Mammary epithelial cell (primary cell): ENCODE measurements around the gene ZNF398.

Source experiments
- EZH2 ChIP-seq: IDR thresholded peaks from 2 replicates; pipeline ENCODE4 v1.6.1; 2012; ENCODE audit warnings: low read length, inconsistent platforms, borderline replicate concordance
- TF ChIP-seq, protein P1 (sequence below), 2 donors: IDR thresholded peaks in 1 of 2; conservative IDR thresholded peaks in 1 of 2; 2 replicates each; pipeline ENCODE4 v1.5.1; 2011 to 2012; ENCODE audit warnings: inconsistent platforms in 2 of 2, low read length in 2 of 2, mild to moderate bottlenecking in 2 of 2, control low read depth in 1 of 2, low read depth in 1 of 2; ENCODE audit not compliant: insufficient read depth in 1 of 2; ENCODE audit errors: extremely low read depth in 1 of 2

DNA sequence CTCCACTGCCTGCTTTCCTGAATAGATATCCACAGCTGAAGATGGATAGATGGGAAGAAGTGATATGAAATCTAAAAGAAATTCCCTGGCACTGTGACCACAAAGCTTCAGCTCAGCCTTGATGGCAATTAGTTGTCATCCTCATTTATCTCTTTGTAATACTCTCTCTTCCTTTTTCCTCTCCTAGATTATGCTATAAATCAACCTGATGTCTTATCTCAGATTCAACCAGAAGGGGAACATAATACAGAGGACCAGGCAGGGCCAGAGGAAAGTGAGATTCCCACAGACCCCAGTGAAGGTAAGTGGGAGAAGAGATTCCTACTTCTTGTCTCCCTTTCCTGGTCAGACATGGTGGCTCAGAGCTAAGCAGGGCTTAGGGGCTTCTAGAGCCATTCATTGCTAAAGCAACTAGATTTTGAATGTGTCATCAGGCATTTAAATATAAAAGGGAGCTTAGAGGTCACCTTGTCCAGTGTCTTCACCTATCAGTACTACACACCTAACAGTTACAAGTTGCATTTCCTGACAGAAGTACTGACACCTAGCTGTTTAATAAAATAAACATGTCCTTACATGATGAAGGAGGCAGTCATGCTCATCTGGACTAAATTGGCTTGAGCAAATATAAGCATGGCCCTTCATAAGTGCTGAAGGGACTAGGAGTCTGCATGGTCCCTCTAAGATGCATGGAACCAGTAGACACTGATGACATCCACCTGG lies 19.5 kb downstream of the ZNF398 start:
- TF ChIP-seq, protein P1, sequence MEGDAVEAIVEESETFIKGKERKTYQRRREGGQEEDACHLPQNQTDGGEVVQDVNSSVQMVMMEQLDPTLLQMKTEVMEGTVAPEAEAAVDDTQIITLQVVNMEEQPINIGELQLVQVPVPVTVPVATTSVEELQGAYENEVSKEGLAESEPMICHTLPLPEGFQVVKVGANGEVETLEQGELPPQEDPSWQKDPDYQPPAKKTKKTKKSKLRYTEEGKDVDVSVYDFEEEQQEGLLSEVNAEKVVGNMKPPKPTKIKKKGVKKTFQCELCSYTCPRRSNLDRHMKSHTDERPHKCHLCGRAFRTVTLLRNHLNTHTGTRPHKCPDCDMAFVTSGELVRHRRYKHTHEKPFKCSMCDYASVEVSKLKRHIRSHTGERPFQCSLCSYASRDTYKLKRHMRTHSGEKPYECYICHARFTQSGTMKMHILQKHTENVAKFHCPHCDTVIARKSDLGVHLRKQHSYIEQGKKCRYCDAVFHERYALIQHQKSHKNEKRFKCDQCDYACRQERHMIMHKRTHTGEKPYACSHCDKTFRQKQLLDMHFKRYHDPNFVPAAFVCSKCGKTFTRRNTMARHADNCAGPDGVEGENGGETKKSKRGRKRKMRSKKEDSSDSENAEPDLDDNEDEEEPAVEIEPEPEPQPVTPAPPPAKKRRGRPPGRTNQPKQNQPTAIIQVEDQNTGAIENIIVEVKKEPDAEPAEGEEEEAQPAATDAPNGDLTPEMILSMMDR (conservative IDR thresholded peaks at IDR 0.05 in 1 of 2, IDR thresholded peaks at IDR 0.05 in 1 of 2; ENCODE audit: extremely low read depth in 1 of 2, insufficient read depth in 1 of 2, low read depth in 1 of 2, low read length in 2 of 2), result no peak
- no peak for TF ChIP-seq EZH2
